T-cell (primary cell): ENCODE data around the gene AGR2. TPM values are rescaled to one million over a fixed set of nuclear protein-coding genes. Genes with fewer than 3 reads are reported as not detected.

ENCODE experiments used
- ATAC-seq, 4 experiments: fragments of 200-7000 bp in 3 of 4; fragments of 150-1000 bp in 1 of 4; cut with Tn5 transposase; replicated peaks in 1 of 4; 1 replicate in 3 of 4; 2 replicates in 1 of 4; pipeline ENCODE4 v1.10.0; 2021; ENCODE audit warnings: moderate library complexity in 3 of 4, mild to moderate bottlenecking in 2 of 4, moderate number of reproducible peaks in 1 of 4
- CTCF ChIA-PET, 2 donors: fragments of 300-600 bp; sonication (Branson Sonifier 250); formaldehyde crosslinking; loops; one replicate each; lab custom pipeline; 2022; ENCODE audit warnings: antibody characterized with exemption in 2 of 2; lab: Charles Lee
- POLR2A ChIA-PET, 2 donors: fragments of 300-600 bp; sonication (Branson Sonifier 250); formaldehyde crosslinking; loops; one replicate each; lab custom pipeline; 2022; ENCODE audit warnings: antibody characterized with exemption in 2 of 2; lab: Charles Lee
- DNase-seq, 35 experiments: peaks; one replicate each; pipeline versions ENCODE4 v3.0.0 to v3.0.0-alpha.2; 2013 to 2023
- H3K27ac ChIP-seq: one replicate; pipeline ENCODE4 v1.5.1; 2013; ENCODE audit warnings: low read length
- H3K27me3 ChIP-seq, 2 experiments: replicated peaks in 1 of 2; 1 replicate in 1 of 2; 2 replicates in 1 of 2; pipeline versions ENCODE4 v1.6.1 to v1.7.0; 2013; ENCODE audit warnings: low read length in 1 of 2, mixed read lengths in 1 of 2; ENCODE audit not compliant: control insufficient read depth in 2 of 2, insufficient read depth in 2 of 2; ENCODE audit errors: extremely low read depth in 1 of 2
- H3K36me3 ChIP-seq, 2 donors: 1 replicate in 1 of 2; 2 replicates in 1 of 2; pipeline versions ENCODE4 v1.6.1 to v1.7.0; 2013; ENCODE audit warnings: low read length in 1 of 2; ENCODE audit not compliant: control insufficient read depth in 2 of 2, insufficient read depth in 1 of 2; ENCODE audit errors: extremely low read depth in 1 of 2
- H3K4me1 ChIP-seq, 2 experiments: 1 replicate in 1 of 2; 2 replicates in 1 of 2; pipeline versions ENCODE4 v1.6.1 to v1.7.0; 2013; ENCODE audit warnings: low read length in 2 of 2, mixed read lengths in 1 of 2; ENCODE audit not compliant: insufficient read depth in 2 of 2, control insufficient read depth in 1 of 2; ENCODE audit errors: extremely low read depth in 1 of 2
- H3K4me3 ChIP-seq, 2 donors: 1 replicate in 1 of 2; 2 replicates in 1 of 2; pipeline versions ENCODE4 v1.5.1 to v1.7.0; 2013; ENCODE audit warnings: mild to moderate bottlenecking in 2 of 2, low read length in 1 of 2, moderate library complexity in 1 of 2; ENCODE audit not compliant: control insufficient read depth in 1 of 2; ENCODE audit errors: extremely low read depth in 1 of 2
- H3K9me3 ChIP-seq: 2 replicates; pipeline ENCODE4 v1.7.0; 2013
- H3K27ac Mint-ChIP-seq, 2 donors: one replicate each; pipeline ENCODE4 v1.8.0; 2020 to 2021; ENCODE audit warnings: mild to moderate bottlenecking in 2 of 2, mixed read lengths in 2 of 2
- H3K27me3 Mint-ChIP-seq, 2 donors: one replicate each; pipeline ENCODE4 v1.8.0; 2021 to 2022; ENCODE audit warnings: mixed read lengths in 2 of 2
- H3K36me3 Mint-ChIP-seq: one replicate; pipeline ENCODE4 v1.8.0; 2021; ENCODE audit warnings: mixed read lengths
- H3K4me1 Mint-ChIP-seq, 3 donors: one replicate each; pipeline ENCODE4 v1.8.0; 2020 to 2022; ENCODE audit warnings: mixed read lengths in 3 of 3, mild to moderate bottlenecking in 1 of 3
- H3K4me3 Mint-ChIP-seq, 3 donors: one replicate each; pipeline ENCODE4 v1.8.0; 2020 to 2022; ENCODE audit warnings: mild to moderate bottlenecking in 3 of 3, mixed read lengths in 3 of 3, moderate library complexity in 3 of 3
- H3K9me3 Mint-ChIP-seq, 3 donors: one replicate each; pipeline ENCODE4 v1.8.0; 2020 to 2022; ENCODE audit warnings: mixed read lengths in 3 of 3
- WGBS: methylation state at CpG from one replicate; pipeline ENCODE4 v1.1.5; 2013; ENCODE audit warnings: missing lambda C conversion rate; ENCODE audit not compliant: insufficient coverage; 5-methylcytosine and 5-hydroxymethylcytosine counted together
- total RNA-seq, 35 experiments: library from RNA in 6 of 35; stranded (reverse) in 6 of 35; fragments of 120-200 nt in 1 of 35; gene quantifications; one replicate each; pipeline versions ENCODE4 v1.2.1 to v1.2.4 and lab custom pipeline; 2013 to 2026

AGR2 gene
- total RNA-seq, 5 donors from 2014 or later (not counting 1 experiment from before 2014, with no cell fraction given): 1.4 to 3.0 (median 2.5) TPM; not detected in 2

DNA sequence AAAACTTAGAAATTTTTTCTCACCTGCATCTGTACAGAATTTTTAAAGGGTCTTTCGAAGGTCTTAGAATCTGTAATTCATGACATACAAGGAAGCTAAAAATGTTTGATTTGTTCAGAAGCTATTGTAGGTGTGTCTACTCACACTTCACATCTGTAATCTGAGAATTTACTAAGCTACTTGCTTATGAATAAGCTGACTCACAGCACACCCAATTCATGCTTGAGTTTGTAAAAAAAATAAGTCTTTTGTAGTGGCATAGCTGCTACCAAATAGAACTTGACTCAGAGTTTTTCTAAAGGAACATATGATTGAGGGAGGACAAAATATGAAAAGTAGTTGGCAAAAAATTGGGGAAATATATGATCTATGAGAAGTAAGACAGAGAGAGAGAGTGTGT is 12.7 kb upstream of the AGR2 start:
- WGBS: no CpG with 5 or more reads among the region's 1 CpG

DNA sequence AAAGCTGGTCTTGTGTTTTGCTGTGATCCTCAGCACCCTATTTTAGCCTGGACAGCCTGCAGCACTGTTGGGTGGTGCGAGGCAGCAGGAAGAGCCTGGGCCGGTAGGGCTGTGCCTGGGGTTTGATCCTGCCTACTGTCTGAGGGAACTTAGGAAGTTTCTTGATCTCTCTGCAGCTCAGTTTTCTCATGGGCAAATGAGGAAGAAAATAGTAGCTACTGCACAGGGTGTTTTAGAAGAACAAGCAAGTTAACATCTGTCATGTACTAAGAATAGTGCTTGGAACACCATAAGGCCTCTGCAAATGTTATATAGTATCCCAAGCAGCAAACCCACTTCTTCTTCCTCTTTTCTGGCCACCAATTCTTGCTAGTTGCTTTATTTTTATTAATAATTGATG is 12.0 kb upstream of the AGR2 start:
- Histone ChIP-seq H3K4me1 (no peaks in the 10 kb centered on the region), H3K9me3 (no peaks in the 10 kb centered on the region), H3K27me3 (peaks cover 0 to 2% of the 10 kb centered on the region in 2 experiments), H3K27ac (no peak overlapping the region), H3K36me3 (no peaks in the 10 kb centered on the region), H3K4me3 (no peak overlapping the region)
- DNase-seq (no peak), ATAC-seq (no peak)
- Mint-ChIP-seq H3K9me3 (no peaks in the 10 kb centered on the region), H3K4me1 (no peaks in the 10 kb centered on the region), H3K4me3 (no peak overlapping the region), H3K36me3 (no peaks in the 10 kb centered on the region), H3K27me3 (peaks cover 10 to 15% of the 10 kb centered on the region in 2 donors), H3K27ac (no peak overlapping the region)
- ChIA-PET CTCF (no interaction called here), POLR2A (no interaction called here)
- WGBS: 52% methylated on average over 2 of the region's 2 CpGs

More for the DNA sequence above, 12.7 kb upstream of the AGR2 start:
- Histone ChIP-seq H3K4me3 (no peak overlapping the region), H3K27me3 (peaks cover 0 to 2% of the 10 kb centered on the region in 2 experiments), H3K36me3 (no peaks in the 10 kb centered on the region), H3K4me1 (no peaks in the 10 kb centered on the region), H3K27ac (no peak overlapping the region), H3K9me3 (no peaks in the 10 kb centered on the region)
- no peak for ATAC-seq
- Mint-ChIP-seq H3K4me1 (no peaks in the 10 kb centered on the region), H3K9me3 (no peaks in the 10 kb centered on the region), H3K27ac (no peak overlapping the region), H3K36me3 (no peaks in the 10 kb centered on the region), H3K4me3 (no peak overlapping the region), H3K27me3 (peaks cover 10 to 15% of the 10 kb centered on the region in 2 donors)
- POLR2A ChIA-PET: interaction anchor here (0.6 to 0.7 kb wide), 3 partner anchors 8 to 467 kb away, joined by 3 to 4 read pairs (median 3); no protein-coding TSS in a partner anchor
- CTCF ChIA-PET: interaction anchor here in 1 of 2 donors (0.6 kb wide), 1 partner anchor 507 kb away, joined by 3 read pairs; no protein-coding TSS in a partner anchor
- DNase-seq: no peak

DNA sequence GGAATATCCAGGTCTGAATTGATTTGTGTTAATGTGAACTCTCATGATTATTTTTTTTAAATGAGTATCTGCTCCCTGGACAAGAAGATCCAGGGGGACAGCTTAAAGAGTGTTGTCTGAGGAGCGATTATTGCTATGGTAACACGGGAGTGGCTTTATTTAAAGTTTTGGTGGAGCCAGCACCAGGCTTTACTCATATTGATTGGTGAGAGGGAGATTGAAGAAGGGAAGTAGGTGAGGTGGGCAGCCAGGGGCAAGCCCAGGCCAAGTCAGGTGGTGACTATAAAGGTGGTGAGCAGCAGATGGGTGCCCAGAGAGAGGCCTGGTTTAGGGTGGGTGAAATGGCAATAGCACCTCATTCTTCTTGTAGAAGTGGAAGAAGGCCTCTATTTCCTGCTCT is 10.2 kb upstream of the AGR2 start:
- H3K27ac Mint-ChIP-seq: no peak overlapping the region
- Histone ChIP-seq H3K27ac (no peak overlapping the region), H3K4me3 (no peak overlapping the region), H3K4me1 (no peaks in the 10 kb centered on the region), H3K9me3 (no peaks in the 10 kb centered on the region), H3K36me3 (no peaks in the 10 kb centered on the region), H3K27me3 (peaks cover 0 to 2% of the 10 kb centered on the region in 2 experiments)
- H3K36me3 Mint-ChIP-seq: no peaks in the 10 kb centered on the region
- WGBS: 97% methylated on average over 2 of the region's 2 CpGs
- H3K4me1 Mint-ChIP-seq: no peaks in the 10 kb centered on the region
- CTCF ChIA-PET: no interaction called here
- no peak for ATAC-seq
- H3K9me3 Mint-ChIP-seq: no peaks in the 10 kb centered on the region
- H3K4me3 Mint-ChIP-seq: no peak overlapping the region
- POLR2A ChIA-PET: no interaction called here
- DNase-seq: no peak
- H3K27me3 Mint-ChIP-seq: peaks cover 7 to 12% of the 10 kb centered on the region in 2 donors

GRCh38 chr7:16813232-16813616 is 8.4 kb upstream of the AGR2 start:
- H3K9me3 Mint-ChIP-seq: no peaks in the 10 kb centered on the region
- Histone ChIP-seq H3K4me1 (no peaks in the 10 kb centered on the region), H3K27me3 (peaks cover 0 to 2% of the 10 kb centered on the region in 2 experiments), H3K27ac (no peak overlapping the region), H3K4me3 (no peak overlapping the region), H3K9me3 (no peaks in the 10 kb centered on the region), H3K36me3 (no peaks in the 10 kb centered on the region)
- WGBS: 67% methylated on average over 1 of the region's 3 CpGs
- no peak for DNase-seq
- H3K36me3 Mint-ChIP-seq: no peaks in the 10 kb centered on the region
- H3K27ac Mint-ChIP-seq: no peak overlapping the region
- ATAC-seq: no peak
- CTCF ChIA-PET: interaction anchor here in 1 of 2 donors (0.6 to 0.7 kb wide), 2 partner anchors 12 to 556 kb away, joined by 3 read pairs; no protein-coding TSS in a partner anchor
- H3K4me1 Mint-ChIP-seq: no peaks in the 10 kb centered on the region
- no peak overlapping the region for H3K4me3 Mint-ChIP-seq
- POLR2A ChIA-PET: no interaction called here
- peaks cover 7 to 12% of the 10 kb centered on the region in 2 donors for H3K27me3 Mint-ChIP-seq

DNA sequence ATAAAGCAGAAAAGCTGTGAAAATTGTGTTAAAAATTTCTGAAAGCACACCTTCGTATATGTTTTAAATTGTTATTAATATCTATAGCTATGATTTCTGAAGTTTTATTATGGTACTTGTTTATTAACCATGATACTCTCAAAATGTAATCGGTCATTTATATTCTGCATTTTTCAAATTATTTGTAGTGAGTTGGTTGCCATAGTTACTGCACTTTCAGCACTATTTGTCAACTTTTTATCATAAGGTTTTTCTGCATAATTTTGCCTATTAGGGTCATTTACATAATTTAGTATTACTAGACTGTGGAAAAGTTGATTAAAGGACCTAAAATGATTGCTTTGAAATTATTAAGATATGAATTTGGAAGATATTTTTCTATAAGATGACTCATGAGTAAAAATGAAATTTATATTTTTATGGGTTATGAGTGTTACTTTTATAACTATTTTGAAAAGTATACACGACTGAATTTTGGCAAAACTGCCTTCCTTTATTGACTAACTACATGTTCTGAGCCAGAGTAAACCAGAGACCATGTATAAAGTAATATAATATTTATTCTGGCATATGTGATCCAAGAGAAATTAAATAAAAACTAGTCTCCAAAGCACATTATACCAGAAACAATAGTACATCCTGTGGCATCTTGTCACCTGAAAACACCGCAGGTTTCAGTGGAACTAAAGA is 7.9 kb upstream of the AGR2 start:
- H3K9me3 Mint-ChIP-seq: no peaks in the 10 kb centered on the region
- 100% methylated on average over 1 of the region's 4 CpGs for WGBS
- H3K4me1 Mint-ChIP-seq: no peaks in the 10 kb centered on the region
- H3K36me3 Mint-ChIP-seq: no peaks in the 10 kb centered on the region
- DNase-seq: no peak
- no peak overlapping the region for H3K27ac ChIP-seq
- H3K27ac Mint-ChIP-seq: no peak overlapping the region
- no peaks in the 10 kb centered on the region for H3K4me1 ChIP-seq
- ChIA-PET CTCF (no interaction called here), POLR2A (no interaction called here)
- H3K4me3 ChIP-seq: no peak overlapping the region
- ATAC-seq: no peak
- H3K27me3 Mint-ChIP-seq: peaks cover 7 to 16% of the 10 kb centered on the region in 2 donors
- H3K36me3 ChIP-seq: no peaks in the 10 kb centered on the region
- H3K27me3 ChIP-seq: peaks cover 0 to 2% of the 10 kb centered on the region in 2 experiments
- H3K9me3 ChIP-seq: no peaks in the 10 kb centered on the region
- no peak overlapping the region for H3K4me3 Mint-ChIP-seq

- no peaks in the 10 kb centered on the region for H3K9me3 Mint-ChIP-seq
Measured at GRCh38 chr7:16811551-16811950, 6.8 kb upstream of the AGR2 start.

More at GRCh38 chr7:16811551-16811950, 6.8 kb upstream of the AGR2 start:
- Histone ChIP-seq H3K9me3 (no peaks in the 10 kb centered on the region), H3K27ac (no peak overlapping the region), H3K36me3 (no peaks in the 10 kb centered on the region), H3K4me3 (no peak overlapping the region), H3K4me1 (no peaks in the 10 kb centered on the region), H3K27me3 (peaks cover 0 to 2% of the 10 kb centered on the region in 2 experiments)
- Mint-ChIP-seq H3K4me3 (no peak overlapping the region), H3K27me3 (peaks cover 7 to 20% of the 10 kb centered on the region in 2 donors), H3K36me3 (no peaks in the 10 kb centered on the region), H3K4me1 (no peaks in the 10 kb centered on the region), H3K27ac (no peak overlapping the region)
- DNase-seq (no peak), ATAC-seq (no peak)
- CTCF ChIA-PET: no interaction called here
- WGBS: no CpG with 5 or more reads among the region's 2 CpGs
- POLR2A ChIA-PET: no interaction called here
